Head of caudate nucleus (tissue), 42 donors: ENCODE results near the gene GDA.

Source experiments
- DNase-seq, 42 donors: peaks; one replicate each; pipeline versions ENCODE4 v3.0.0 to v3.0.0-alpha.2; 2020 to 2021; ENCODE audit warnings: mixed read lengths in 7 of 42
- intact Hi-C: fragments of 100-400 bp; cut with DNase I; formaldehyde crosslinking; loops from one replicate; pipeline ENCODE4 v1.15.0; 2022

GDA gene

DNA sequence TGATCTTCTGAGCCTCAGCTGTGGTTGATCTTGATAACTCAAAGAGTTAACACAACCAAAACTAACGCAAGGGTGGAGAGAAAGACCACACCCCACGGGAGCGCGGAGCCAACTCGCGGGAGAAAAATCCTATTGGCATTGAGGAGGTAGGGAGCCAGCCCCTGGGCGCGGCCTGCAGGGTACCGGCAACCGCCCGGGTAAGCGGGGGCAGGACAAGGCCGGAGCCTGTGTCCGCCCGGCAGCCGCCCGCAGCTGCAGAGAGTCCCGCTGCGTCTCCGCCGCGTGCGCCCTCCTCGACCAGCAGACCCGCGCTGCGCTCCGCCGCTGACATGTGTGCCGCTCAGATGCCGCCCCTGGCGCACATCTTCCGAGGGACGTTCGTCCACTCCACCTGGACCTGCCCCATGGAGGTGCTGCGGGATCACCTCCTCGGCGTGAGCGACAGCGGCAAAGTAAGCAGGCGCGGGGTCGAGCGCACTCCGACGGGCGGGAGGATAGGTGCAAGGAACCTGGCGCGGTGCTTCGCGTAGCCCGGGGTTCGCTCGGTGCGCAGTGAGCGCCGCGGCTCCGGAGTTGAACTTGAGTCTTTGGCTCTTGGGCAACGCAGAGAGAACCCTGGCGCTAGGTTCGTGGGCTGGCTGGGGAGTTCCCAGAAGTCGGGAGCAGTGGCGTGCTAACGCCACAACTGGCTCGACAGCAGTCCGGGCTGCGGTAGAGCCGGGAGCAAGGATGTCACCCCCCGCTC is at the start of gene GDA:
TSS of gene GDA (plus strand) at position 210 of the 745 bp plus-strand sequence. CDS start at position 330, 120 bp downstream.
- peak in 38 of 42 donors; percentile 10 to 68 (median 38) for DNase-seq
- intact Hi-C loops: no loop called here

DNA sequence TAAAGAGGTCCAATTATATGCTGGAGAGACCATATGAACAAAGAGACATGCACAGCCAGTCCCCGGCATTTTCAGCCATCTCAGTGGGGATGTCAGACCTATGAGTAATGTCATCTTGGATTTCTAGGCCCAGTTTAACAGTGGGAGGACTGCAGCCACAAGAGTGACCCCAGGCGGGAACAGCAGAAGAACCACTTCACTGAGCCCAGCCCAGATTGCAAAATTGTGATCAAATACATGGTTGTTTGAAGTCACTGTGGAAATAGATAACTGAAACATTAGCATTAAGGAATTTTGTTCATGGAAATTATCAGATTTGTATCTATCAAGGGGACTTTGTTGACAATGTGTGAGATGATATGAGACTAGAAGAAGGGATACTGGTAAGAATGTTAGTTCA is 46.7 kb upstream of the GDA start:
- DNase-seq: no peak
- intact Hi-C loops: no loop called here

DNA sequence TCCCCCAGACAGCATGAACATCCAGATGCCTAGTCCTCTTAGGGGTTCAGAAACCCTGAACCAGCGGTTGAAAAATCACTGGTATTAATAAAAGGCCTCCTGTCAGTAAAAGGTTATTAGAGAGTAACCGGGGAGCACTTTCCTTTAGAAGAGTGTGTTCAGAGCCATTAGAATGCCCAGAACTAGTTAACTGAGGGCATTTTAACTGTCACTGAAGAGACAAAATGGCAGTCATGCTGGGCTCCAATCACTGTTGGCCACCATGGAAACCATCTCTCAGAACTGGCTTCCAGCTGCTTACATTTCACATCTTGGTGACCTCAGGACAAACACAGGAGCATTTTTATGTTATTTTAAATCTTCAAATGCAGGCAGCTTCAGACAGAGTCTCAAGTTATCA is 36.2 kb upstream of the GDA start:
- intact Hi-C loops: no loop called here
- no peak for DNase-seq

DNA sequence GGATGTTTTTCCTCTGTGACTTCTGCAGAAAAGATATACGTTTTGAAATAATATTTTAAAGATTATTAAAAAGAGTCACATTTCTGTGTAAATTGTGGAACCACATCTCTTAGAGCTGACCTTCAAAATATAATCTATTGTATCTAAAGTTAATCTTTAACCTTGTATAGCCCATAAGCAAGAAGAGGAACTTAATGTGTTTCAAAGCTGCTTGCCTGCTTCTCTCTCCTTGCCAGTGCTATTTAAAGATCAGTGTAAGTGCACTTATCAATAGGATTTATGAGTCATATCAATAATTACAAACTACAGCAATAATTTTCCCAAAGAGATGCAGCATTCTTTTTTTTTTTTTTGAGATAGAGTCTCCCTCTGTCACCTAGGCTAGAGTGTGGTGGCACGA is 29.4 kb upstream of the GDA start:
- no peak for DNase-seq
- intact Hi-C loops: no loop called here

DNA sequence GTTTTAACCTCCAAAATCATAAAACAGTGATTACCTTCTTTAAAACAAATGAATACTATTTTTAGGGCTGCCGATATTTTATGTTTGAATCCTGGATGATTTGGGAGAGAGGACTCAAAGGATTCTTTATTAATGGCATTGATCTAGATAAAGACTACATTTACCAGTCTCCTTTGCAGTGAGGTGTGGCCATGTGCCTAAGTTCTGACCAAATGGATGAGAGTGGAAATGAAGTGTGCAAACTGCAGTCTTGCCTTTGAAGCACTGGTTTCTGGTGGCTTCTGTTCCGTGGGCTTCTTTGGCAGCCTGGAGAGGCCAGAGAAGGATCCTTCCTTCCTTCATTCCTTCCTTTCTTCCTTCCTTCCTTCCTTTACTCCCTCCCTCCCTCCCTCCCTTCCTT is 24.3 kb upstream of the GDA start:
- intact Hi-C loops: no loop called here

DNA sequence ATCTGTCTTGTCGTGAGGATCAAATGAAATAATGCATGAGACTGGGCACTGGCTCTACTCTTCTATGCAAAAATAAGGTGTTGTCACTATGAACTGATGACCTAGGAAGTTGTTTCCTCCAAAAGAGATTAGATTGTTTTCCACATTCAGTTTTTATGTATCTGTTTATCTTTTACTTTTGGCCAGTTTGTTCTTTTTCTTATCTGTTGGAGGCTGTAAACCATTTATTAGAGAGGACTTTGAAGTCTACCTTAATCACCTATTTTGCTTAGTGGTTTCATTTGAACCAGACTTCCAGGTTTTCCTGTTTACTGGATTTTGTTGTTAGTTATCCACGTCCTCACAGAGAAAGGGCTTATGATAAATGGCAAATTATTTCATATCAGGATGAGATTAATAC is 21.5 kb upstream of the GDA start:
- no peak for DNase-seq
- intact Hi-C loops: no loop called here

More for the DNA sequence above, 24.3 kb upstream of the GDA start:
- DNase-seq: no peak

DNA sequence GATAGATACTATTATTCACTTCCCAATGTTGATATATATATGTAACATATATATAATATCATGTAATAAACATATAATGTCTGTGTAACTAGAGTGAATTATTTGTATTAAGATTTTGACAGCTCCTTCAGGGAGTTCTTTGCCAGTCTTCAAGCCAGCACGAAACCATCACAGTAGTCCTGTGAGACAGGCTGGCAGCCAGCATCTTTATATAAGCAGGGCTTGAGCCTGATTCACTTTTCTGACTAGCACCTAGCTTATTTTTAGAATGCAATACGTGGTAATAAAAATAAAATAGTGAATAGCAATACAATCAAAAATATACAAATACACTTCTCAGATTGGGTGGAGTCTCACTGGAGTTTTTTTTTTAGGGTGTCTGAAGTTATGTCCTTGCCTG is 20.7 kb upstream of the GDA start:
- intact Hi-C loops: no loop called here
- no peak for DNase-seq

DNA sequence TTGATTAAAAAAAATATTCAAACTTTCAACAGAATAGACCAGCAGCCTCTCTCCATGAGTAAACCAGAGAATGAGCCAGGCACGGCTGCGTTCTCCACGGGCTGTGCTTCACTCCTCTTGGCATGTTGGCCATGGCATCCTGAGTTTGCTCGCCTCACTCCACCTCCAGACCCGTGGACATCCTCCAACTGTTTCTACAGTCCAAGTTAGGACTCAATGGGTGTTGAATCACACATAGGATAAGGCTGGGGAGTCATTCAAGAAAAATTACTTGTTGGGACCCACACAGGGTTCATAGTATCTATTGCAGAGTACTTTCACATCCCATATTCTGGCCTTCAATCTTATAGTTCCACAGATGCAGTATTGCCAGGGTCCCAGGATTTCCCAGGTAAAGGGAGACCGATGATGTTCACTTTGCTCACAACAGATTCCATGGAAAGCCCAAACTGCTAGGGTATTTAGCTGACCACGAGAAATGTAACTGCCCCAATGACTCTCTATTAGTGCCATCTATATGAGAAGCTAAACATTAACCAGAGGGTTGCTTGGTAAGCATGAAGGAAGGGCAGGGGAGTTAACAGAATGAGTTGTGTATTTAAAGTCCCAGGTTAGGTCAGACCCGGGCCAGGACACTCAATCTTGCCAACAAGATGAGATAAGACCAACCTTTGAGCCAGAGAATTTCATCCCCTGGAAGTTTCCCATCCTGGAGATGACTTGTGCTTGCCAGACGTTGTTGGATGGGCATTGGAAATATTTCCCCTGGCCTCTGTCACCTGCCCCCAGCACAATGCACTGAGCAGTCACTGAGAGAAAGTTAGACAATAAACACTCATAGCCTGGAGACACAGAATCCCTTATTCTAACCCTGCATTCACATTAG is 19.7 kb upstream of the GDA start:
- DNase-seq: no peak
- intact Hi-C loops: no loop called here

DNA sequence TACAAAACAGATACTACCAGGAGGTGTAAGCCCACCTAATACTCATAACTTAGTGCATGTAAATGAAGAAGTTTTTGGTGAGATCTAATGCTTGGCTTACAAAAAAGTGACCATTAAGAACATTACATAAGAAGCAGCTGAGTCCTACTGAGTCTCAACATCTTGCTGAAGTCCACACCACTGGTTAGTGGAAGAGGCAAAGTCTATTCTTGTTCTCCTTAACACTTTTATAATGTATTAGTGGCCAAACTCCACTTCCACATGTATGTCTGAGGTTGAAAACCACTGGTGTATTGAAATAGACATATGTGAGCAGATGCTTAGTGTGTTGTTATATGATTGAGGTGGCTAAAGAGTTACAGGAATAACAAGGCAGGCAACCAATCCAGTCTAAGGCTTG is 18.9 kb upstream of the GDA start:
- no peak for DNase-seq
- intact Hi-C loops: no loop called here

DNA sequence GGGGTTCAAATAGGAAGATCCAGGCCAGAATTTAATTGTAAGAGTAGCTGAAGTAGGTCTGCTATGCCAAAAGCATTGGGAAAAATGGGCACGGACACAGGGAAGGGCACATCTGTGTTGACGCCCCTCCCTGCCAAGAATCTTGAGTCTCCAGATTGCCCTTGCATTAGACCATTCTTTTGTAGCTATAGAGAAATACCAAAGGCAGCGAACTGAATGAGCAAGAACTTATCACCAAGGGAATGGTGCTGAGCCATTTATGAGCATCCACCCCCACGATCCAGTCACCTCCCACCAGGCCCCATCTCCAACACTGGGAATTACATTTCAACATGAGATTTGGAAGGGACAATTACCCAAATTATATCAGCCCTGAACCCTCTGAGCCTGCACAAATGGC is 18.0 kb upstream of the GDA start:
- DNase-seq: no peak
- intact Hi-C loops: no loop called here

DNA sequence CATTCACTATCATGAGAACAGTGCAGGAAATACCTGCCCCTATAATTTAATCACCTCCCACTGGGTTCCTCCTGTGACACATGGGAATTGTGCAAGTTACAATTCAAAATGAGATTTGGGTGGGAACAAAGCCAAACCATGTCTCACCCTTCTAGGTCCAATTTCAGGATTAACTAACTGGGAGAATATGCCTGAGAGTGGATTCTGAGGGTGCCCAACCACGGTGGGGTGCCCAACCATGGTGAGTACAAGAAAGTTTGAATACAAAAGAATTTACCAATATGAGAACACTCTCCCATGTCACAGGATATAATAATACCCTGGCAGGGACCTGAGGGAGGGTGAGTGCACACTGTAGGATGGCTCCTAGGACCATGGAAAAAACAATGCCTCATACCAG is 17.2 kb upstream of the GDA start:
- intact Hi-C loops: no loop called here
- DNase-seq: peak in 8 of 42 donors; percentile 10 to 48 (median 29)

DNA sequence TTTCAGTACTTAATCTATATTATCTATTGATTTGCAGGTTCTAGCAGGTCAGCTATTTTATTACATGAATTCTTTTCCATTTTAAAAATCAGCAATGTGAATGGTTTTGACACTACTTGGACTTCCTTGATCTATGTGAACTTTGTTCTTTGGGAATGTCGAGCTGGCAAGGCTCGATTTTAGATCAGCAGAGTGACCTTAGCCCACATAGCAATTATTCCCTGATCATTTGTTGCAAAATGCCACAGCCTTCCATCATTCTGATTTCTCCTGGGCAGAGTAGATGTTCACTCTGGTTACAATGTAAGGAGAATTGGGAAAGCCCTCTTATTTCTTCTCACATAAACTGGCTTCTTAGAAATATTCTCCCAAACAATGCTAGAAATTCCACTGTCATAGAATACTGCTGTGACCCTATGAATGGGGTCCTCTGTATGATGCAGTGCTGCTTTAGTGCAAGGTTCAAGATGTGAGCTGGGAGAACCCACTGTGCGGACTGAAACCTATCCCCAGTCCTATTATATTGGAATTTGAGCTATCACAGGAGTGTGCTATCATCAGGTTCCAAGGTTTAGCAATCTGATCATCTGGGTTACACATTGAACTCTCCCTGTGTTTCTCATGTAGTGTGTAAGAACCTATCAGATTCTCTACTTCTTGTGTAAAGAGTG is 15.7 kb upstream of the GDA start:
- intact Hi-C loops: no loop called here
- no peak for DNase-seq

DNA sequence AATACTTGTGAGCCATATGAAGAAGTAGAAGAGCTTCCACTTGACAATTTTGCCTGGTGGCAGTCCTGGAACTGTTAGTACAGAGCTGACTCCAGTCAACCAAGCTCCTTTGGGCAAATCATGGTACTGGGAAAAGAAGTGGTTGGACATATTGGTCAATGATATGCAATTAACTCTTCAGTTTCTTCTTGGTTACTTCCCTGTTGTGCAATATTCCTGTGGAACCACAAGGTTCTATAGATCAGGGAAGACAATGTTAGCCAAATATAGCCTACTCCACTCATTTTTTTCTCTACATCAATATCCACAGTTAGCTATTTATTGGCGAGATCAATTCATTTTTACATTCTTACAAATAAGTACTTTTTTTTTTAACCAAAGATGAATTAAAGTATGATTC is 14.4 kb upstream of the GDA start:
- intact Hi-C loops: no loop called here

DNA sequence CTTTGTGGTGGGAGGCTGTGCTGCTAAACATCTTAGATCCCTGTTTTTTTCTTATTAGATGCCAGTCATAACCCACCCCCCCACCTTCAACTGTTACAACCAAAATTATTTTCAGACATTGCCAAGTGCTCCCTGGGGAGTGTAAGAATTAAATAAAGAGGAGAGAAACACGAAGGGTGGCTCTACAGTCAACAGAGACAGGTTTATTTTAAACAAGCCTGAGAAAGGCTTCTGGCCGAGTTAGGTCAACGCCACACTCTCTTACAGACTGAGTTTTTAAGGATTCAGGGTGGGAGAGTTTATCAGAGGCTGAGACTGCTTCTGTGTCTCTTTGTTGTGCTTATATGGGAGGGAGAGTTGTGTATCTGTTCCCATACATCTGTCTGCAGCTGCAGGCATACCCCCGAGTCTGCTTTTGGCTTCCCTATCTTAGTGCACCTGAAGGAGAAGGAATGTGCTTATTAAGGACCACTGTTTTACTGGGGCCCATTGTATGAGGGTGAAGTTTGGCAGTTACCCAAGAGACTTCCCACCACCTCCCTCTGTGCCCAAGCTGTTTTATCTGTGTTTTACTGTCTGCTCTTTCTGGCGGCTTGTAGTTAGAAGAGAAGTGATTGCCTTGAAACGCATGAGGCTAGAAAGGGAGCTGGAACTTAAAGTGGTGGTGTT is 11.4 kb upstream of the GDA start:
- intact Hi-C loops: no loop called here
- DNase-seq: no peak

More for the DNA sequence above, 14.4 kb upstream of the GDA start:
- no peak for DNase-seq

DNA sequence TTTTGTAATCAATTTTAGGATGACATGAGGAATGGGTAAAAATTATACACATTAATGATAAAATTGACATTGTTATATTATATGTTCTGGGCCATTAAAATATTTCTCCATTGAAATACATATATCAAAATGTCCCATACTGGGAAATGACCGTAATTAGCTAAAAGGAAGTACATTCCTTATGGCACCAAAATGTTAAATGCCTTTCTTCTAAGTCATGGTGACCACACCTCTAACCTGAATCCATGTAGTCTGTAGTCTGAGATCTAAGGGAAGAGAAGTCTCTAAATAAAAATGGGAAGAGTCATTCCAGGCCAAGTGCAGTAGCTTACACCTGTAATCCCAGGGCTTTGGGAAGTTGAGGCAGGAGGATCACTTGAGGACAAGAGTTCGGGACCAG is 10.0 kb upstream of the GDA start:
- intact Hi-C loops: no loop called here
- no peak for DNase-seq

DNA sequence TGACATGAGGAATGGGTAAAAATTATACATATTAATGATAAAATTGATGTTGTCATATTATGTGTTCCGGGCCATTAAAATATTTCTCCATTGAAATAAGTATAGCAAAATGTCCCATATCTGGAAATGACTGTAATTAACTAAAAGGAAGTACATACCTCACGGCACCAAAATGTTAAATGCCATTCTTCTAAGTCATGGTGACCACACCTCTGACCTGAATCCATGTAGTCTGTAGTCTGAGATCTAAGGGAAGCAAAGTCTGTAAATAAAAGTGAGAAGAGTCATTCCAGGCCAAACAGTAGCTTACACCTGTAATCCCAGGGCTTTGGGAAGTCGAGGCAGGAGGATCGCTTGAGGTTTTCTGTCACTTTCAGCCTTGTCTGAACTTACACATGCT is 8.7 kb upstream of the GDA start:
- DNase-seq: no peak
- intact Hi-C loops: no loop called here

DNA sequence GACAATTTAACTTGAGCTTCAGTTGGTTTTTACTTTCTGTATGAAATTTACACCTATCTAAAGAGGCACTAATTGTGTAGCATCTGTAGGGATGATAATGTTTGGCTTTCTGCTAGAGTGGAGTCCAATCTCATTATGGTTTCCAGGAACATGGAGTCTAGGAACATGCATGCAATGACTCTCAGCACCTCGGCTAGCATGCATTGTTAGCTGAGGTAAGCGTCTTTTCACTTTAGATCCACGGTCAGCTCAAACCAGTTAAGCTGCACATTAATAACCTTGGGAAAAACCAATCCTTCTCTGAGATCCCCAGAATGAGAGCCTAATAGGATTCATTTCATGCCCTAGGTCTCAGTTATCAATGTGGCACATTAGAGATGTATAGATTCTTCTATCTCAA is 7.8 kb upstream of the GDA start:
- DNase-seq: no peak
- intact Hi-C loops: no loop called here

DNA sequence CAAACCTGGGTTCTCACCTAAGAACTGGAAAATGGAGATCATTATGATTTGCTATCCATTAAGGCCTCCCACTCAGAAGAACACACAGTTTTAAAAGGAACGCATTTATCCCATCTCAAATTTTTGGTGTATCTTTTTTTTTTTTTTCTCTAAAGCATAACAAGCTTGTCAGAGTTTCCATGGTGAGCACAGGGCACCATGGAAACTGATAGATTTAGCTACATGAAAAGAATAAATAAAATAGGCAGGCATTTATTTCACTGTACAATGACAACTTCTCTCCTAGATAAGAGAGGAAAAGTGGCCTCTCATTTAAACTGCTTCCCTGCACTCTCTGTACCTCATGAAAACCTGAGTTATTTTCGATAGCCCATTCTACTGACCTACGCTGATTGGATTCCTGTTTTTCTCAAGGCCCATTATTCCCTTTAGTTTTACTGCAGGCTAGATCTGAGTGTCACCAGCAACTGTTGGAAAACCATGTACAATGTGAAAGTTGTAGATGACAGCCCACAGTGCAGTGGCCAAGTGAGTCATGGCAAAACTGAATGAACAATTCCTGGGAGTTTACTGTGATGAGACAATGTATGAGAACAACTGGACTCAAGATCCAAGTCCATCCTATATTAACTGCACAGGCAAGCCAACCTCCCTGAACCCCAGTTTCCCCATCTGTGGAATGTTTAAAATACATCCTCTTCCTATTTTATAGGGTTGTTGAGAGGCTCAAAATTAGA is 4.3 kb upstream of the GDA start:
- no peak for DNase-seq
- intact Hi-C loops: no loop called here
